ENCODE measurements around the gene WDR48.
A peak's percentile ranks its signal among the peaks of the same experiment; 100 is the strongest.
"Not testable (repeated sequence)": the region's sequence is repeated elsewhere in the genome, so short reads cannot be mapped to it uniquely, and the experiment has no call there.

WDR48 gene

GRCh38 chr3:39051649-39052561 lies at the start of gene WDR48, which contains the start of gene SCN11A:
WDR48 (plus strand) TSS chr3:39052016; CDS start chr3:39052026, 10 bp downstream.
SCN11A (minus strand) TSS chr3:39051944; CDS start chr3:38950362, 101,582 bp downstream.
- DNase-seq, result peak; percentile 34

DNA sequence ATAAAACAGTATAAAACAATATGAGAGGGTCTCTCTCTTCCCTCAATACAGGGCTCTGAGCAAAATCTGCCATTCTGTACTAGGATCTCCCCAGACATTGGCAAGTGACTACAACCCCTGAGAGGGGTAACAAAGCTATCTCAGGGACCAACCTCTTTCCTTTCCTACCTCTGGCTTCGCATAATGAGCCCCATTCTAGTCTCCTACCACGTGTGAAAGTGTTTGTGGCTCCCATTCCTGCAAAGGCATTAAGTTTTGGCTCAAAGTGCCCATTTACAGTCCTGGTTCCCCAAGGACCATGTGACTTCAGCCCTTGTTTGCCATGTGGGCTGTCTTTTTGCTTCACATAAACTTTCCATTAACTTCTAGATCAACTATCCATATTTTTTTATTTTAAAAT lies 46.5 kb upstream of the WDR48 start:
- no peak for DNase-seq

- no peak for DNase-seq
These were observed 40.6 kb upstream of the WDR48 start for GRCh38 chr3:39011191-39011736.

DNA sequence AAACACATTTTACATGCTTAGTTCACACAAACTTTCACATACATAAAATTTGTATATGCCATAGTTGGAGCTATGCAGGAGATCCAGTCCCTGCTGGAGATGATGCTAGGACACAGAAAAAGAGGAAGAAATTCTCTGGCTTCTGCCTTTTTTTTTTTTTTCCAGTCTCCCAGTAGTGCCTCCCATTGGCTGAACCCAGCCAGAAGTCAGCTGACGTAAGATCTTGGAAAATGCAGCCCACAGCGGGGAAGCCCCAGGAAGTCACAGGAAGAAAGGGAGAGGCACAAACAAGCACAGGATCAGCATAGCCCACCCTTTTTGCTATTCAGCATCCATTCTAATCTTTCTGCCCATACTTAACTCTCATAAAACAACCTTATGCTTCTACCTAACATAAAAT lies 38.5 kb upstream of the WDR48 start:
- no peak for DNase-seq

DNA sequence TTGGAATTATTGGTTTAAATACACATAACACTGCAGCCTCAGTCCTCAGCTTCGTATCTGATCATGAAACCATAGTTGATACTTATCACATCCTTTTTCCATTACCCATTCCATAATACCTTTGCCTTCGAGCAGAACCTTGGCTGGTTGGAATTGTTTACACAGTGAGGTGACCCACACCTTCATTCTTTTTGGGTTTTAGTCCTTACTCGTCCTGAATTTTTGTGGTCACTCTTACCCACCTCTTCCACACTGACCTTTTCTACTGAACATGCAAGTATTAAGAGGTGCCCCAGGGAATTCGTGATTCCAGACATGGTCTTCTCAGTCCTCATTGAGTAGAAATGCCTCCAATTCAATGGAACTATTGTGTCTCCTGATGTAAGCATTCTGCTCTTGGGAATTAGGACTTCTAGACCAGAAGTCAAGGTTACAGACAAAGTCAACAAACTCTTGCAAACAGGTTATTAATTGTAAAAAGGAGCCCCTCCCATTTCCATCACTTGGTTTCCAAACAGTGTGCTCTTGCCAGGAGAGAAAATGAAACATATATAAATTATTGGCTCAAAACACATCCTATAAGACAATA lies 37.8 kb upstream of the WDR48 start:
- no peak for DNase-seq

DNA sequence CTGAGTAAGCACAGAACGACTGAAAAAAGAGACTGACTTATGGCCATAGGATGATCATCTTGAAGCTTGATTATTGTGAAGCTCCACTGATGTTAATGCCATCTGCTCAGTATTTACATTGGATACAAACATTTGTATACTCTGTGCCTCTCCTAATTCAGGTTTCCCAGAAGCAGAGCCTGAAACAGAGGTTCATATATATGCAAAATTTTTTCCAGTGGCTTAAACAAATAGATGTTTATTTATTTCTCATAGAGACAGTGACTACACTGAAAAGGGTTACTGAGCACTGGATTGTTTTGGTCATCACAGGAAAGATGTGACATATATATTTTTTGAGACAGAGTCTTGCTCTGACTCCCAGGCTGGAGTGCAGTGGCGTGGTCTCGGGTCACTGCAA lies 36.4 kb upstream of the WDR48 start:
- no peak for DNase-seq

GRCh38 chr3:39019299-39019698 lies 32.5 kb upstream of the WDR48 start:
- no peak for DNase-seq

DNA sequence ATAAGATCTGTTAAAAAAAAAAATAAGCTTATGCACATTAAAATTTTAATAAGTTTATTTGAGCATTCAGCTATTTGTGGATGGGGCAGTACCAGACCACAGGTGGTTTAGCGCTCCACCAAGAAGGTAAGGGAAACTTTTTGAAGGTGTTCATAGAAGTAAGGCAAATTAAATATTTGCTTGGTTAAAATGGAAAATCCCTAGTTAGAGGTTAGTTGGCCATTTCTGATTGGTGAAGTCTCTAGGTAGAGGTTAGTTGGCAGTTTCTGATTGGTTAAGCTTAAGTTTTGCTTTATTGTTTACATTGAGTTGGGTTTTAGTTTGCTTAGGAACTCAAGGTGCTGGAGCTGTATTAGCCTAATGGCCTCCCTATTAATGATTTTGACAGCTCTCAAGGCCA lies 30.8 kb upstream of the WDR48 start:
- DNase-seq, result no peak

GRCh38 chr3:39021465-39022285 lies 30.1 kb upstream of the WDR48 start:
- DNase-seq, result no peak

DNA sequence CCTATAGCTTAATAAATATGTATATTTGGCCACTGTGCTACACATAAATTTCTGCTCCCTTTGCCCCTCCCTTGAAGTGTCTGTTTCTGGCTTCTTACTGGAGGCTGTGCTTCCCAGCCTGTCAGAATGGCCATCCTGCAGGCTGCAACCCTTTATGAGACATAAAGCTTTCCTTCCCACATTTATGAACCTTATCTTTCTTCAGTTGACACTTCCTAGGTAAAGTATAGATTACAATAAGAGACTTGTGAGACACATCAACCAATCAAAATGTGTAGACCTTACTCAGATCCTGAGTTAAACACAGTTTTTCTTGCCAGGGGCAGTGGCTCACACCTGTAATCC lies 29.6 kb upstream of the WDR48 start:
- no peak for DNase-seq

DNA sequence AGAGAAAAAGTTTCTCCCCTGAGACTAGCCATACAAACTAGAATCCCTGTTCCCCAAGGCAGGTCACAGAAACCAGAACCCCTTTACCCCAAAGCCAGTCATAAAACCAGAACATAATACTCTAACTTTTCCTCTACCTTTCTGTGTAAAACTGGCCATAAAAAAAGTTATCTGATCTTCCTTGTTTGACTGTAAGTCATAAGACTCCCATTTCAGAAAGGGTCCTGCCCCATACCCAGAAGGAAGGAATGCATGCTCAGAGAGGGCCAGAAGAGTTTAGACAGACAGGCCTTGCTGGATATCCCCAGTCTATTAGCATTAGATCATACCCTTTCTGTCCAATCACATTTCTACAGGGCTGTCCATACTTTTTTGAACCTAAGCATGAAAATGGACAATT lies 27.3 kb upstream of the WDR48 start:
- no peak for DNase-seq

DNA sequence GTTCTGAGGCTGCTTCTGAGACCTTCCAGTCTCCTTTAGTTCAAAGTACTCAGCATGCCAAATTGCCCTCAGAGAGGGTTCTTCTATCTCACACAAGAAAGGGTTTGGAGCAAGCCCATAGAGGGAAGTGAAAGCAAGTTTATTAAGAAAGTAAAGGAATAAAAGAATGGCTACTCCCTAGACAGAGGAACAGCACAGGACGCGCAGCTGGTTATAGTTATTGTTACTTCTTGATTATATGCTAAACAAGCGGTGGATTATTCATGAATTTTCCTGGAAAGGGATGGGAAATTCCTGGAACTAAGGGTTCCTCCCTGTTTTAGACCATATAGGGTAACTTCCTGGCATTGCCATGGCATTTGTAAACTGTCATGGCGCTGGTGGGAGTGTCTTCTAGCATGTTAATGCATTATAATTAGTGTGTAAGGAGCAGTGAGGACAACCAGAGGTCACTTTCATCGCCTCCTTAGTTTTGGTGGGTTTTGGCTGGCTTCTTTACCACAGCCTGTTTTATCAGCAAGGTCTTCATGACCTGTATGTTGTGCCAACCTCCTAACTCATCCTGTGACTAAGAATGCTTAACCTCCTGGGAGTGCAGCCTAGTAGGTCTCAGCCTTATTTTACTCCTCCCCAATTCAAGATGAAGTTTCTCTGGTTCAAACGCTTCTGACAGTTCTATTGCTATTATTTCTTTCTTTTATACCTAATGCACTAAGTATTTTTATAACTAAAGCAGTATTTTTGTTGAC lies 26.4 kb upstream of the WDR48 start:
- no peak for DNase-seq

DNA sequence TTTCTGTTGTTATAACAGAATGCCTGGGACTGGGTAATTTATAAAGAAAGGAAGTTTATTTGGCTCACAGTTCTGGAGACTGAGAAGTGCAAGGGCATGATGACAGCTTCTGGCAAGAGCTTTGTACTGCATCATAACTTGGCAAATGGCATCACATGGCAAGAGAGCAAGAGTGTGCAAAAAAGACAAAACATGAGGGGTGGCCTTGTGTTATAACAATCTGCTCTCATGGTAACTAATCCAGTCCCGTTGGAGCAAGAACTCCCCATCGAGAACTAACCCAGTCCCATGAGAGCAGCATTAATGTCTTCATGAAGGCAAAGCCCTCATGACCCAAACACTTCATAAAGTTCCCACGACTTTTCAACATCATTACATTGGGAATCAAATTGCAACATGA lies 23.3 kb upstream of the WDR48 start:
- no peak for DNase-seq

- no peak for DNase-seq
These were observed 22.3 kb upstream of the WDR48 start for GRCh38 chr3:39029556-39029955.

GRCh38 chr3:39038165-39038564 lies 13.7 kb upstream of the WDR48 start:
- no peak for DNase-seq

GRCh38 chr3:39050029-39050428 lies 1.8 kb upstream of the WDR48 start:
- DNase-seq, result no peak

DNA sequence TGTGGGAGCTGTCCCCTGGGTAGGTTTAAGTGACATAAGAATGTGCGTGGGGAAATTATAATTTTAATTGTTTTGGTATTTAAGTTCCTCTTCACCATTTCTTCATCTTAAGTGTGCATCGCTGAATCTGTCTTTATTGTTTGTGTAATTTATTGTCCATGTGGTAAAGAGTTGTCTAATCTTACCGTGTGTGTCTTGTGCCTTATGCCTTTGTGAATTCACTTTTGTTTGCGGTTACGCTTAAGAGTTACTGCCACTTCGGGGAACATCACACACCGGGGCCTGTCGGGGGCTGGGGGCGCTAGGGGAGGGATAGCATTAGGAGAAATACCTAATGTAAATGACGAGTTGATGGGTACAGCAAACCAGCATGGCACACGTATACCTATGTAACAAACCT lies 767 bp downstream of the WDR48 start:
- DNase-seq, result no peak

DNA sequence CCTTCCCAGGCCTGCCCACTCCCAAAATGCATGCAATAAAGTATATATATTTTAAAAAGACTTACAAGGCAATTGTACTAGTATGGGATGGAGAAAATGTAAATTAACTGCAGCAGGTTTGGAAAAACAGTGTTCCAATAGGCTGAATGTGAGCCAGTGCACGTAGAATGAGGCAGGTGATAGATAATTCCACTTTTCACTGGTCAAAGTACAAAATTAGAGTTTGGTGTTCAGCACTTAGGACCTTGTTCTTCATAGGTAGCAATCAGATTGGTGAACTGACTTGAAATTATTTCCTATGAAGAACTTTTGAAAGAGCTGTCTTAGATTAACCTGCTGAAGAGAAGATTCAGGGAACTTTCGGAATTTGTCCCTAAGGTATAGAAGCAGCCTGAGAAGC lies 1.9 kb downstream of the WDR48 start:
- DNase-seq, result no peak

- no peak for DNase-seq
These were observed 4.3 kb downstream of the WDR48 start for GRCh38 chr3:39056151-39056550.

DNA sequence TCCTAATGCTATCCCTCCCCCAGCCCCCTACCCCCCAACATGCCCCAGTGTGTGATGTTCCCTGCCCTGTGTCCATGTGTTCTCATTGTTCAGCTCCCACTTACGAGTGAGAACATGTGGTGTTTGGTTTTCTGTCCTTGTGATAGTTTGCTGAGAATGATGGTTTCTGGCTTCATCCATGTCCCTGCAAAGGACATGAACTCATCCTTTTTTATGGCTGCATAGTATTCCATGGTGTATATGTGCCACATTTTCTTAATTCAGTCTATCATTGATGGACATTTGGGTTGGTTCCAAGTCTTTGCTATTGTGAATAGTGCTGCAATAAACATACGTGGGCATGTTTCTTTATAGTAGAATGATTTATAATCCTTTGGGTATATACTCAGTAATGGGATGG lies 9.4 kb downstream of the WDR48 start:
- not testable (repeated sequence) for DNase-seq

DNA sequence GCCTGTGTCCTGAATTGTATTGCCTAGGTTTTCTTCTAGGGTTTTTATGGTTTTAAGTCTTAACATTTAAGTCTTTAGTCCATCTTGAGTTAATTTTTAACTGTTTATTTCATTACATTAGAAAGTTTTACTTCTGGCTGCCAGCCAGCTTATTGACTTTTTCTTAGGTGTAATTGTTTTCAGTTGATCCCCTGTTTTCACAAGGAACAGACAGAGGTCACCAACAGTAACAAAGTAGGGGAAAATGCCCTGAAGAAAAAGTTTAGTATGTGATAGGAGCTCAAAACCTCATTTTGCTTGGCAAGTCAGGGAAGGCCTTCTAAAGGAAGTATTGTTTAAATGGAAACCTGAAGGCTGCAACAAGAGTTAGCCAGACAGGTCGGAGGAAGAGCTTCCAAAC lies 10.4 kb downstream of the WDR48 start:
- DNase-seq, result no peak

GRCh38 chr3:39063143-39063542 lies 11.3 kb downstream of the WDR48 start:
- no peak for DNase-seq

GRCh38 chr3:39064646-39065045 lies 12.8 kb downstream of the WDR48 start:
- no peak for DNase-seq
